ENCODE measurements around the gene FLNB.

DNA sequence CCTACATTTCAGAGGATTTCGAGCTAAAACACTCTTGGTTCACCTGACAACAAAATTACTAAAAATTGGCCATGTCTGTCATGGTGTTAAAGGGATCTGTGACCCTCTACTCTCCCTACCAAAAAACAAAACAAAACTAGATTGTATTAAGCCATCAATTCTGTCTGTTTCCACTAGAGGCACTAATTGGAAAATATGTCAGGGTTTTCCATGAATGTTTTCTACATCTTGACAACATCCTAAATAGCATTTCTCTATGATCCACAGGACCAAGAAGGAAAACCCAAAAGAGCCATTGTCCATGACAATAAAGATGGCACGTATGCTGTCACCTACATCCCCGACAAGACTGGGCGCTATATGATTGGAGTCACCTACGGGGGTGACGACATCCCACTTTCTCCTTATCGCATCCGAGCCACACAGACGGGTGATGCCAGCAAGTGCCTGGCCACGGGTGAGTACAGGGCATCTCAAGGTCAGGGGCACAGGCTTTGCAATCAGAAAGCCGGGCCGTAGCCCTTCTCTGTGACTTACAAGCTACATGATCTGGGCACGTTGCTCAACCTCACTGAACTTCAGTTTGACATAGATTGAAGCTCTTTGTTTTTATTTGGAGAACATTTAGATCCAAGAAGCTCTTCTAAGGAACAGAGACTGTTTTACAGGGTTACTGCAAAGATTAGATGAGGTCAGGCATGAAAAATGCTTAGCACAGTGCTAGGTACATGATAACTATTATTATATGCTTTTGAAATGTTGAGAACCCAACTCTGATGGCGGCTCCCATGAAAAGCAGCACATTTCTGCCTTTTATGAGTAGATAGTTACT is 127.7 kb downstream of the FLNB start:
- TF ChIP-seq, protein P1, sequence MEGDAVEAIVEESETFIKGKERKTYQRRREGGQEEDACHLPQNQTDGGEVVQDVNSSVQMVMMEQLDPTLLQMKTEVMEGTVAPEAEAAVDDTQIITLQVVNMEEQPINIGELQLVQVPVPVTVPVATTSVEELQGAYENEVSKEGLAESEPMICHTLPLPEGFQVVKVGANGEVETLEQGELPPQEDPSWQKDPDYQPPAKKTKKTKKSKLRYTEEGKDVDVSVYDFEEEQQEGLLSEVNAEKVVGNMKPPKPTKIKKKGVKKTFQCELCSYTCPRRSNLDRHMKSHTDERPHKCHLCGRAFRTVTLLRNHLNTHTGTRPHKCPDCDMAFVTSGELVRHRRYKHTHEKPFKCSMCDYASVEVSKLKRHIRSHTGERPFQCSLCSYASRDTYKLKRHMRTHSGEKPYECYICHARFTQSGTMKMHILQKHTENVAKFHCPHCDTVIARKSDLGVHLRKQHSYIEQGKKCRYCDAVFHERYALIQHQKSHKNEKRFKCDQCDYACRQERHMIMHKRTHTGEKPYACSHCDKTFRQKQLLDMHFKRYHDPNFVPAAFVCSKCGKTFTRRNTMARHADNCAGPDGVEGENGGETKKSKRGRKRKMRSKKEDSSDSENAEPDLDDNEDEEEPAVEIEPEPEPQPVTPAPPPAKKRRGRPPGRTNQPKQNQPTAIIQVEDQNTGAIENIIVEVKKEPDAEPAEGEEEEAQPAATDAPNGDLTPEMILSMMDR (IDR thresholded peaks at IDR 0.05), result peak in 5 of 7 experiments; percentile 17 to 42 (median 41)
- TF ChIP-seq POLR2A (IDR thresholded peaks at IDR 0.05), result no peak
